ENCODE data around the gene IFIT2. TPM values are rescaled to one million over a fixed set of nuclear protein-coding genes. Genes with fewer than 3 reads are reported as not detected.

IFIT2 gene
- total RNA-seq, result 3.6 and 6.5 TPM in 2 replicates

GRCh38 chr10:89301721-89302445 is at the start of gene IFIT2:
Gene IFIT2 (plus strand): TSS chr10:89302046. CDS start chr10:89302124, 78 bp downstream.

GRCh38 chr10:89327803-89328441 is 26.1 kb downstream of the IFIT2 start, which contains the start of gene IFIT3:
Gene IFIT3 (plus strand): TSS chr10:89327997. CDS start chr10:89328074, 77 bp downstream.

Other genes with a start within 250 kb of the IFIT2 start
- gene CH25H, start 94.7 kb upstream of the IFIT2 start, total RNA-seq, result 2.8 TPM in 1 of 2 replicates, not detected in the other
- 63.2 and 90.7 TPM in 2 replicates for gene LIPA, start 50.3 kb upstream of the IFIT2 start, total RNA-seq
- gene IFIT3, start 26.0 kb downstream of the IFIT2 start, total RNA-seq, result 8.5 and 14.7 TPM in 2 replicates
- gene IFIT1B, start 76.0 kb downstream of the IFIT2 start, total RNA-seq, result not detected in 2 replicates
- gene IFIT1, start 90.6 kb downstream of the IFIT2 start, total RNA-seq, result 5.7 and 18.6 TPM in 2 replicates
- gene IFIT5, start 112.5 kb downstream of the IFIT2 start, total RNA-seq, result 15.9 and 21.1 TPM in 2 replicates
- gene SLC16A12, start 233.5 kb downstream of the IFIT2 start, total RNA-seq, result 3.6 and 5.8 TPM in 2 replicates

Data from cardiac atrium fibroblast (primary cell).